Stimulated activated naive CD8-positive, alpha-beta T cell treated with anti-CD3 and anti-CD28 coated beads, Interleukin-15, Interleukin-2, amounts not matched to agents 100 U/mL and 50 U/mL, for 24 hours (primary cell): ENCODE data around the gene LAMA3.
"Not testable (repeated sequence)": the region's sequence is repeated elsewhere in the genome, so short reads cannot be mapped to it uniquely, and the experiment has no call there.

Experiments
- ATAC-seq: fragments of 150-1000 bp; cut with Tn5 transposase; one replicate; pipeline ENCODE4 v1.10.0; 2021
- DNase-seq: peaks from one replicate; pipeline ENCODE4 v3.0.0; 2021

Gene LAMA3

GRCh38 chr18:23703057-23703986 lies 14.1 kb downstream of the LAMA3 start:
- ATAC-seq (peak; percentile 36), DNase-seq (no peak)

- ATAC-seq, result no peak
- no peak for DNase-seq
Measured at GRCh38 chr18:23703987-23704384, 14.7 kb downstream of the LAMA3 start.

- DNase-seq (no peak), ATAC-seq (no peak)
Measured at GRCh38 chr18:23704806-23705205, 15.6 kb downstream of the LAMA3 start.

GRCh38 chr18:23706971-23707640 lies 17.9 kb downstream of the LAMA3 start:
- no peak for ATAC-seq
- no peak for DNase-seq

- no peak for DNase-seq
- ATAC-seq, result no peak
Measured at GRCh38 chr18:23710068-23710527, 20.8 kb downstream of the LAMA3 start.

- ATAC-seq, result no peak
- no peak for DNase-seq
Measured at GRCh38 chr18:23710946-23711345, 21.7 kb downstream of the LAMA3 start.

- ATAC-seq (no peak), DNase-seq (no peak)
Measured at GRCh38 chr18:23711426-23711825, 22.2 kb downstream of the LAMA3 start.

- DNase-seq (no peak), ATAC-seq (peak; percentile 43)
Measured at GRCh38 chr18:23712445-23712844, 23.2 kb downstream of the LAMA3 start.

GRCh38 chr18:23714576-23714975 lies 25.3 kb downstream of the LAMA3 start:
- ATAC-seq (no peak), DNase-seq (no peak)

GRCh38 chr18:23716079-23716478 lies 26.8 kb downstream of the LAMA3 start:
- ATAC-seq, DNase-seq: not testable (repeated sequence)

- DNase-seq (no peak), ATAC-seq (no peak)
Measured at GRCh38 chr18:23716516-23716915, 27.3 kb downstream of the LAMA3 start.

- no peak for ATAC-seq
- DNase-seq, result no peak
Measured at GRCh38 chr18:23716966-23717365, 27.7 kb downstream of the LAMA3 start.

GRCh38 chr18:23718243-23718720 lies 29.0 kb downstream of the LAMA3 start:
- ATAC-seq, result no peak
- DNase-seq, result no peak

GRCh38 chr18:23718731-23719130 lies 29.5 kb downstream of the LAMA3 start:
- ATAC-seq (no peak), DNase-seq (no peak)

GRCh38 chr18:23719634-23720201 lies 30.5 kb downstream of the LAMA3 start:
- DNase-seq (no peak), ATAC-seq (no peak)

- DNase-seq (no peak), ATAC-seq (no peak)
Measured at GRCh38 chr18:23721696-23722480, 32.6 kb downstream of the LAMA3 start.

- no peak for ATAC-seq
- no peak for DNase-seq
Measured at GRCh38 chr18:23722646-23723045, 33.4 kb downstream of the LAMA3 start.

GRCh38 chr18:23723121-23723520 lies 33.9 kb downstream of the LAMA3 start:
- ATAC-seq, result no peak

GRCh38 chr18:23724681-23725080 lies 35.4 kb downstream of the LAMA3 start:
- DNase-seq, result no peak
- no peak for ATAC-seq

More at GRCh38 chr18:23723121-23723520, 33.9 kb downstream of the LAMA3 start:
- no peak for DNase-seq

- DNase-seq (no peak), ATAC-seq (no peak)
Measured at GRCh38 chr18:23725351-23725750, 36.1 kb downstream of the LAMA3 start.

- DNase-seq (no peak), ATAC-seq (no peak)
Measured at GRCh38 chr18:23725827-23726661, 36.8 kb downstream of the LAMA3 start.
